ENCODE data around the gene MAN1B1.

DNA sequence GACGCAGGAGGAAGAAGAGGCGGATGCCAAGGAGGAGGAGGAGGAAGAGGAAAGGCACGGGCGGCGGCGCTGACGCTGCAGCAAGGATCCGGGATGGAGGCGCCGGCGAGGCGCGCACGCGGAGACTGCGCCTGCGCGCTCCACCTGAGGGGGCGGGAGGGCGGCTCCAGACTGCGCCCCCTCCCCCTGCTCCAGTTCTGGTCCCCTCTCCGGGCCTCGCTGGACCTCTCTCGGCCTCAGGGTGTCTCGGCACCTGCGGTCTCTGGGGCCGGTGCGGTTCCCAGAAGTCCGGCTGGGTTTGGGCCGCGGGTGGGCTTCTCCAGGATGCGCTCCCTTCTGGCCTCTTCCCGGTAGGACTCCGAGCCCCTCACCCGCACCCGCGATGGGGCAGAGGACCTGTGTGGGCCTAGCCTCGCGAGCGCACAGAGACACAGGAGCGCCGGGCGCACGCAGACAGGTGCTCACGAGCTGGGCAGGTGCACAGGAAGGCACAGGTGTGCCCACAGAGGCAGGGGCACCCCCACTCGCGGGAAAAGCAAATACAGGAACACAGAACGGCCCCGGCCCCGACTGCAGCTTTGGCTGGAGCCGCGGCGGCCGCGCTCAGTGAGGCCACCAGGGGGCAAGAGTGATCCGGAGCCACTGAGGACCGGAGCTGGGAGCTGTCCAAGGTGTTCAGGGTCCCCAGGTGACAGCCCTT, 40.5 kb upstream of the MAN1B1 start, which contains the start of gene NPDC1:
- TF ChIP-seq CTCF (IDR thresholded peaks at IDR 0.05) = peak in 1 of 3 donors; percentile 48
- no peak for TF ChIP-seq POLR2A (IDR thresholded peaks at IDR 0.05)

All from lower leg skin (tissue), 3 donors.